K562 (cell line): ENCODE results near the gene MMP27. TPM values are rescaled to one million over a fixed set of nuclear protein-coding genes. Genes with fewer than 3 reads are reported as not detected.

Experiments used
- polyA plus RNA-seq, 8 experiments: library from polyadenylated mRNA; depleted of rRNA in 4 of 8; stranded (reverse) in 5 of 8; unstranded in 3 of 8; fragments of >200 nt; fragmentation: Nextera tagmentation in 2 of 8; fragmentation: Illumina TruSeq in 1 of 8; extraction: Ambion mirVana in 2 of 8; extraction: Trizol in 1 of 8; gene quantifications; 2 replicates each; pipeline versions ENCODE4 v1.2.1 to v1.2.3, GENCODE V29; 2011 to 2014; ENCODE audit warnings: inconsistent platforms in 1 of 8, missing spikeins in 1 of 8
- total RNA-seq, 7 experiments: library from RNA; depleted of rRNA in 6 of 7; stranded (reverse); fragments of >200 nt in 6 of 7; fragmentation: Illumina TruSeq in 2 of 7; extraction: Trizol in 2 of 7; gene quantifications; 2 replicates each; pipeline versions ENCODE4 v1.2.1 to v1.2.3, GENCODE V29; 2011 to 2021; ENCODE audit warnings: low replicate concordance in 1 of 7

MMP27 gene
- total and polyA plus RNA-seq, 9 of the 15 experiments (the other 6 are each of a cell fraction or from before 2014, with no cell fraction given): not detected

Other genes with a start within 250 kb of the MMP27 start
Only the 7 nearest of the 8 such genes appear.
- not detected in 2 replicates for gene MMP7, start 175.0 kb downstream of the MMP27 start, total RNA-seq (2014; rRNA removed)
- not detected in 2 replicates for gene MMP7, start 175.0 kb downstream of the MMP27 start, total RNA-seq (2014; rRNA removed; fragmentation: Illumina TruSeq; extraction: Trizol)
- not detected in 2 replicates for gene MMP7, start 175.0 kb downstream of the MMP27 start, total RNA-seq (2015; rRNA removed; fragmentation: Illumina TruSeq; extraction: Trizol)
- 0.13 and 0.31 TPM in 2 replicates for gene MMP7, start 175.0 kb downstream of the MMP27 start, total RNA-seq (2021)
- not detected in 2 replicates for gene MMP7, start 175.0 kb downstream of the MMP27 start, polyA plus RNA-seq (2011; rRNA removed)
- not detected in 2 replicates for gene MMP7, start 175.0 kb downstream of the MMP27 start, polyA plus RNA-seq (2014; fragmentation: Illumina TruSeq; extraction: Trizol)
- not detected for gene MMP7, start 175.0 kb downstream of the MMP27 start, polyA plus RNA-seq (2014; fragmentation: Nextera tagmentation; extraction: Ambion mirVana)
- gene MMP7, start 175.0 kb downstream of the MMP27 start, polyA plus RNA-seq (2014; rRNA removed): not detected in 2 replicates
- gene MMP20, start 80.4 kb downstream of the MMP27 start, total RNA-seq (2014; rRNA removed): not detected in 2 replicates
- gene MMP20, start 80.4 kb downstream of the MMP27 start, total RNA-seq (2014; rRNA removed; fragmentation: Illumina TruSeq; extraction: Trizol): not detected in 2 replicates
- not detected in 2 replicates for gene MMP20, start 80.4 kb downstream of the MMP27 start, total RNA-seq (2015; rRNA removed; fragmentation: Illumina TruSeq; extraction: Trizol)
- not detected in 2 replicates for gene MMP20, start 80.4 kb downstream of the MMP27 start, total RNA-seq (2021)
- not detected in 2 replicates for gene MMP20, start 80.4 kb downstream of the MMP27 start, polyA plus RNA-seq (2011; rRNA removed)
- gene MMP20, start 80.4 kb downstream of the MMP27 start, polyA plus RNA-seq (2014; fragmentation: Illumina TruSeq; extraction: Trizol): not detected in 2 replicates
- gene MMP20, start 80.4 kb downstream of the MMP27 start, polyA plus RNA-seq (2014; fragmentation: Nextera tagmentation; extraction: Ambion mirVana): not detected
- gene MMP20, start 80.4 kb downstream of the MMP27 start, polyA plus RNA-seq (2014; rRNA removed): not detected in 2 replicates
- not detected in 2 replicates for gene MMP8, start 19.2 kb upstream of the MMP27 start, total RNA-seq (2014; rRNA removed)
- gene MMP8, start 19.2 kb upstream of the MMP27 start, total RNA-seq (2014; rRNA removed; fragmentation: Illumina TruSeq; extraction: Trizol): not detected in 2 replicates
- gene MMP8, start 19.2 kb upstream of the MMP27 start, total RNA-seq (2015; rRNA removed; fragmentation: Illumina TruSeq; extraction: Trizol): not detected in 2 replicates
- not detected in 2 replicates for gene MMP8, start 19.2 kb upstream of the MMP27 start, total RNA-seq (2021)
- gene MMP8, start 19.2 kb upstream of the MMP27 start, polyA plus RNA-seq (2011; rRNA removed): not detected in 2 replicates
- not detected in 2 replicates for gene MMP8, start 19.2 kb upstream of the MMP27 start, polyA plus RNA-seq (2014; fragmentation: Illumina TruSeq; extraction: Trizol)
- gene MMP8, start 19.2 kb upstream of the MMP27 start, polyA plus RNA-seq (2014; fragmentation: Nextera tagmentation; extraction: Ambion mirVana): not detected
- gene MMP8, start 19.2 kb upstream of the MMP27 start, polyA plus RNA-seq (2014; rRNA removed): not detected in 2 replicates
- not detected in 2 replicates for gene MMP10, start 74.9 kb upstream of the MMP27 start, total RNA-seq (2014; rRNA removed)
- gene MMP10, start 74.9 kb upstream of the MMP27 start, total RNA-seq (2014; rRNA removed; fragmentation: Illumina TruSeq; extraction: Trizol): not detected in 2 replicates
- gene MMP10, start 74.9 kb upstream of the MMP27 start, total RNA-seq (2015; rRNA removed; fragmentation: Illumina TruSeq; extraction: Trizol): not detected in 2 replicates
- not detected in 2 replicates for gene MMP10, start 74.9 kb upstream of the MMP27 start, total RNA-seq (2021)
- not detected in 2 replicates for gene MMP10, start 74.9 kb upstream of the MMP27 start, polyA plus RNA-seq (2011; rRNA removed)
- not detected in 2 replicates for gene MMP10, start 74.9 kb upstream of the MMP27 start, polyA plus RNA-seq (2014; fragmentation: Illumina TruSeq; extraction: Trizol)
- gene MMP10, start 74.9 kb upstream of the MMP27 start, polyA plus RNA-seq (2014; fragmentation: Nextera tagmentation; extraction: Ambion mirVana): not detected
- 0.15 TPM in 1 of 2 replicates, not detected in the other for gene MMP10, start 74.9 kb upstream of the MMP27 start, polyA plus RNA-seq (2014; rRNA removed)
- not detected in 2 replicates for gene MMP1, start 92.4 kb upstream of the MMP27 start, total RNA-seq (2014; rRNA removed)
- gene MMP1, start 92.4 kb upstream of the MMP27 start, total RNA-seq (2014; rRNA removed; fragmentation: Illumina TruSeq; extraction: Trizol): 0.15 TPM in 1 of 2 replicates, not detected in the other
- 0.19 and 0.25 TPM in 2 replicates for gene MMP1, start 92.4 kb upstream of the MMP27 start, total RNA-seq (2015; rRNA removed; fragmentation: Illumina TruSeq; extraction: Trizol)
- gene MMP1, start 92.4 kb upstream of the MMP27 start, total RNA-seq (2021): 0.18 TPM in 1 of 2 replicates, not detected in the other
- gene MMP1, start 92.4 kb upstream of the MMP27 start, polyA plus RNA-seq (2011; rRNA removed): 0.07 and 0.33 TPM in 2 replicates
- 0.09 and 0.10 TPM in 2 replicates for gene MMP1, start 92.4 kb upstream of the MMP27 start, polyA plus RNA-seq (2014; fragmentation: Illumina TruSeq; extraction: Trizol)
- under 1 TPM in 1 of 2 experiments, not detected in 1; 0.06 TPM for gene MMP1, start 92.4 kb upstream of the MMP27 start, polyA plus RNA-seq (2014; fragmentation: Nextera tagmentation; extraction: Ambion mirVana)
- 0.07 TPM in 1 of 2 replicates, not detected in the other for gene MMP1, start 92.4 kb upstream of the MMP27 start, polyA plus RNA-seq (2014; rRNA removed)
- not detected in 2 replicates for gene MMP3, start 137.8 kb upstream of the MMP27 start, total RNA-seq (2014; rRNA removed)
- not detected in 2 replicates for gene MMP3, start 137.8 kb upstream of the MMP27 start, total RNA-seq (2014; rRNA removed; fragmentation: Illumina TruSeq; extraction: Trizol)
- not detected in 2 replicates for gene MMP3, start 137.8 kb upstream of the MMP27 start, total RNA-seq (2015; rRNA removed; fragmentation: Illumina TruSeq; extraction: Trizol)
- not detected in 2 replicates for gene MMP3, start 137.8 kb upstream of the MMP27 start, total RNA-seq (2021)
- not detected in 2 replicates for gene MMP3, start 137.8 kb upstream of the MMP27 start, polyA plus RNA-seq (2011; rRNA removed)
- gene MMP3, start 137.8 kb upstream of the MMP27 start, polyA plus RNA-seq (2014; fragmentation: Illumina TruSeq; extraction: Trizol): not detected in 2 replicates
- gene MMP3, start 137.8 kb upstream of the MMP27 start, polyA plus RNA-seq (2014; fragmentation: Nextera tagmentation; extraction: Ambion mirVana): not detected
- gene MMP3, start 137.8 kb upstream of the MMP27 start, polyA plus RNA-seq (2014; rRNA removed): not detected in 2 replicates
- gene MMP12, start 169.2 kb upstream of the MMP27 start, total RNA-seq (2014; rRNA removed): not detected in 2 replicates
- gene MMP12, start 169.2 kb upstream of the MMP27 start, total RNA-seq (2014; rRNA removed; fragmentation: Illumina TruSeq; extraction: Trizol): not detected in 2 replicates
- not detected in 2 replicates for gene MMP12, start 169.2 kb upstream of the MMP27 start, total RNA-seq (2015; rRNA removed; fragmentation: Illumina TruSeq; extraction: Trizol)
- not detected in 2 replicates for gene MMP12, start 169.2 kb upstream of the MMP27 start, total RNA-seq (2021)
- gene MMP12, start 169.2 kb upstream of the MMP27 start, polyA plus RNA-seq (2011; rRNA removed): not detected in 2 replicates
- not detected in 2 replicates for gene MMP12, start 169.2 kb upstream of the MMP27 start, polyA plus RNA-seq (2014; fragmentation: Illumina TruSeq; extraction: Trizol)
- gene MMP12, start 169.2 kb upstream of the MMP27 start, polyA plus RNA-seq (2014; fragmentation: Nextera tagmentation; extraction: Ambion mirVana): not detected
- gene MMP12, start 169.2 kb upstream of the MMP27 start, polyA plus RNA-seq (2014; rRNA removed): not detected in 2 replicates